GM21381 (cell line): Measurements from ENCODE around the gene UNC13C.

Source experiments
- ATAC-seq: cut with Tn5 transposase; IDR thresholded peaks from one replicate; pipeline ENCODE4 v1.9.1; 2021; ENCODE audit warnings: mild to moderate bottlenecking, moderate library complexity; ENCODE audit not compliant: unreplicated experiment

UNC13C gene

DNA sequence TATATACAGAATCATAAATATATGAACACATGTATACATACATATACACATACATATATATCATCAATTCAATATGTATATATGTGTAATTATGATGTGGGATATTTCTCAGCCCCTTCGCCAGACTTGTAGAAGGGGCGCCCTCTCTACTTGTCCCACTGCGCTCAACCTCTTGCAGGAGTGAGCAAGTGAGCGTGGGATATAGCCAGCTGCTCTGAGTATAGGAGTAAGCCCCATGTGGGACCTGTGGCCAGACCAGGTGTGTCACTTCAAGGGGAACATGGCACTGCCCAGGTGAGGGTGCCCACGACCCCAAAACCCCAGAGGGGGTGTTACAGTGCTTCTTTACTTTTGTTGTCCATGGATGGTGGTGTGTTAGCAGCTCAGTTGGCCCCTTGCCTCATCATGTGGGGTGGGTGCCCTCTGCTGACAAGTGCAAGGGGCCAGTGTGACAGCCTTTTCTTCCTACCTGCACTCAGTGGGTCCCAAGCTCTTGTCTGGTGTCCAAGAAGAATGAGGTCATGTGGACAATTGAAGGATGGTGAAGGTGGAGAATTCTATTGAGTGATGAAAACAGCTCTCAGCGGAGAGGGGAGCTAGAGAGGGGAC, 304.1 kb downstream of the UNC13C start:
- ATAC-seq, result no peak

DNA sequence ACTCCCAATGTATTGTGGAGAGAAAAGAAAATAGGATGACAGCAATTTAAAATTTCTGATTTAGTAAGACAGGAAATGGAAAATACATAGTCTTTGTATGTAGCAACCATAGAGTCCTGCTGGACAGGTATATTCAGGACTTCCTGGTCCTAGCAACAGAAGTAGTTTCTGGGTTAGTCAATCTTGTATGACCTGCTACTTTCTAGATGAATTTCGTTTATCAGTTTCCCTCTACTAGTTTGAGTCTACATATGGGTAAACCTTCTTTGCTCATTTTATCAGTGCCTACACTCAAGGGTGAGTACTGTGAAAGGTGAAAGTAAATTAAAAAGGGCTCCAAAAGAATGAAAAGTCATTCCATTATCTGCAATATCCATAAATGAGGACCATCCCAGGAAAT, 309.8 kb downstream of the UNC13C start:
- ATAC-seq, result no peak

GRCh38 chr15:54289590-54290136, 311.4 kb downstream of the UNC13C start:
- peak; percentile 78 for ATAC-seq

DNA sequence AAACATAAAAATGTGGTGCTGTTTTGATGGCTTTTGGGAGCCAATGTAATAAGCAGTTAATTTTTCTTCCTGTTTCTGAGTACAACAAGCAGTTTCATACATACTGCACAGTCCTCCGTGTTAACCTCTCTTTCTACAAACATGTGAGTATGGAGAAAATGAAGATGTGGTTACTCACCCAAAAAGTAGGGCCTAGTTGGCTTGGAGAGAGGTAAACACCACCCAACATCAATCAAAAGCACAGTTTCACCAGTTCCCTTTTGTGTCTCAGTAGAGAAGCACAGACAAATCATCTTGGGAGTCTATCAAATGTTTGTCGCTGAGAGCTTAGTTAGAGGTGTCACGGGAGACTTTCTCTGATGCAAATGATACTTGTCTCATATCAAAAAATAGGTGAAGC, 320.2 kb downstream of the UNC13C start:
- no peak for ATAC-seq

DNA sequence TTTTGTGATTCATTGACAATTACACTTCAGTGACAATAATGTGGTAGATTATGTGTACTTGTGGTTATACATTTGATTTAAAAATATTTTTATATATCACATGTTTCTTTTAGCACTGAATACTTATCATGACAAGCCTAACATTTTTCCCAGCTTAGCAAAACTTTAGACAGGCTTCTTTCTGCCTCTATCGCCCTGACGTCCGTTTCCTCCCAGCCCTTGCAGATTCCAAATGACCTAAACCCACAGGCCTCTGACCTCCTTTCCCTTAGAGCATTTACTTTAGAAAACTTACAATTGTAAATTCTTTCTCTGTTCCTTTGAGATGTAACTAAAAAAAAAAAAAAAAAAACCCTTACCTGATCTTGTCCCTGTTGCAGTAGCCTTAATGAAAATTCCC, 326.1 kb downstream of the UNC13C start:
- ATAC-seq, result no peak

DNA sequence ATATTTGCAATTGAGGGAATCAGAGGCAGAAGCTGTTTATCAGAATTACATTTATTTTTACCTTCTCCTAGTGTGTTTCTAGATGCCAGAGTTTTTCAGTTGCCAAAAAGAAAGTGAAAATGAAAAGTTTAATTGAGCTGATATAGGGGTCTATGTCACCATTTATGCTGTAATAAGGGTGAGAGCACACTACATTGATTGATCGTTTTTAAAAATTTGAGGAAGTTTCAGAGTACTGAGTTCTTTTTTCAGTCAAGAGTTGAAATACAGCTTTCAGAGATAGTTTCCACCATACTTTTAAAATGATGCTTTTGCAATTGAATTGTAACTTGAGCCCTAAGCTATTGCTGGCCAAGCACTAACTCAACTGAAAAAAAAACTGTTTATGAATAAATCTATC, 326.9 kb downstream of the UNC13C start:
- ATAC-seq, result no peak

- no peak for ATAC-seq
Observed at GRCh38 chr15:54307252-54307902, 329.1 kb downstream of the UNC13C start.

DNA sequence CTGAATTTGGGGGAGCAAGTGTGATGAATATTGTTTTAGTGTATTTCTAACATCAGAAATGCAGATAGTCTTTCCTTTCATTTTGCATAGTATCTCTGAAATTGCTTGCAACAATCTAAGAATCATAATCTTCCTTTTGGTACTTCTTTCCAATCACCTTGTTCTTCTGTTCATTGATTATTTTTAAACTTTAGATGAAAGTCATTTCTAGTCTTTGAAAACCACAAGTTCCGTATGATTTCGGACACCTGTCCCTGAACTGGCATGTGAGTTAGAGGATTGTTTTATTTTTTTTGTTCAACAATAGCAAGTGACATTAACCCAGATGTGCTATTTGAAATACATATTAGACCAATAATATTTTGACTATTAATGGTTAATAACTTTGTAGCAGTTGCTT, 329.7 kb downstream of the UNC13C start:
- no peak for ATAC-seq

DNA sequence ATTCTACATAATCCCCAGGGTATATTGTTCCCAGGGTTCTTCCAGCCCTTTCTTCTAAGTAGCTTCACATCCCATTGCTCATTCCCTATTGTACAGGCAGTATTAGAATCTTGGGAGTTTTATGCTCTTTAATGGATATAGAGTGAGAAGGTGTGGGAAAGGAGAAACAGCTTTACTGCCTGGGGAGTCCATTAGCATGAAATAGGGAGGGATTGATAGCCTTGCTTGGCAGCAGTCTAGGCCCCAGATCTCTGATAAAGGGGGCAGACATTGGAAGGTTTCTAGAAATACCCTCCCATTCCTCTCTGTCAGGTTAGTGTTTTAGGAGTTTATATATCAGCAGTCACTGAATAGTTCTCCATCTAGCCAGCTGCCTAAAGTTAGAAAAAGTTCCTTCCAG, 334.3 kb downstream of the UNC13C start:
- no peak for ATAC-seq

DNA sequence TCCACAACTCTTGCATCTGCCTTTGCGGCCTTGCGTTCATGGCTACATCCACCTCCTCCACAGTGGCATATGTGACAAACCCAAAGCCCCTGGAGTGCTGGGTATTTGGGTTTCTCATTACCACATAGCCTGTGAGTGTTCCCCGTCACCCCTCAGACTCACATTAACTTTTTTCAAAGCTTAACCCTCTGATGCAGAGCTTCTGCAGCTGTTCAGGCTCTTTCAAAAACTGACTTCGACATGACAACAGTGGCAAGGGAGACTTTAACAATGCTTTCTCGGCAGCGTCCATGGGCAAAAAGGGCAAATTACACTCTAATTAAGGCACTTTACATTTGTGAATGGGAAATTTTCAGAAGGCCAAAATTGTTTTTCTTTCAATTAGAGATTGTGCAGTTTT, 343.2 kb downstream of the UNC13C start:
- ATAC-seq, result no peak

GRCh38 chr15:54322341-54322740, 344.1 kb downstream of the UNC13C start:
- no peak for ATAC-seq

GRCh38 chr15:54345301-54345700, 367.1 kb downstream of the UNC13C start:
- ATAC-seq, result no peak

GRCh38 chr15:54345827-54346226, 367.6 kb downstream of the UNC13C start:
- ATAC-seq, result no peak

GRCh38 chr15:54347082-54347827, 369.0 kb downstream of the UNC13C start:
- no peak for ATAC-seq

DNA sequence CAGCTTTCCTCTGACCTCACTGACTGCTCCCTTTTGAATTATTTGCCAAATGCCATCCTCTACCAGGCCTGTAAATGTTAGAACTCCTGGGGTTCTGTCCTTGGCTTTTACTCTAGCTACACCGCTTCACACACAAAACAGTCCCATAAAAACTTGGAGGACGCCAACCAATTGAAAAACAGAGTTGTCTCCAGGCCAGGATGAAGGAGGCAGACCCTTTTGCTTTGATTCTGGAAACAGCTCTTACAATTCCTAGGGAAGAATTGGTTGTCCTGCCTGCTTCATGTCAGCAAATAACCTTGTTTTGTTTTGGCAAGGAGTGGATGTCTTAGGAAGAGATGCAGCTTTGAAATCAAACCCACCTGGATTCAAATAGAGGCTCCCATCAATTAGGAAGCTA, 375.5 kb downstream of the UNC13C start:
- no peak for ATAC-seq

- ATAC-seq, result no peak
Observed at GRCh38 chr15:54354341-54354740, 376.1 kb downstream of the UNC13C start.

DNA sequence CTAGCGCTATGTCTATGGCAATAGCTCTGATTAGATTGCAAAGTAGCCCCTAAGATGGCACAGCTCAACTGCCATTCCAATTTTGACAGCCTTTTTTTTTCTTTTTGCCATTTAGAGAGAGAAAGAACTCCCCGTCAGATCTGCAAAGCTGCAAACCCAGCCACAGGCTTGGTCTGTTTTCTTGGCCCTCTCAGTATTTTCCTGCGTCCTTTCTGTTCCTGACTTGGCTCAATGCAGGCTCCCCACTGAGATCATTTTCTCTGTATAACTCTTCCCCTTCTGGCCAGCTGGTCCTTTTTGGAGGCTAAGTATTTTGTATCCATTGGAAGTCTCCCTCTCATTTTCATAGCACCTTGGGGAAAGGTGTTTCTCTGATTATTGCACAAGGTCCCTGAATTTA, 386.7 kb downstream of the UNC13C start:
- ATAC-seq, result no peak

DNA sequence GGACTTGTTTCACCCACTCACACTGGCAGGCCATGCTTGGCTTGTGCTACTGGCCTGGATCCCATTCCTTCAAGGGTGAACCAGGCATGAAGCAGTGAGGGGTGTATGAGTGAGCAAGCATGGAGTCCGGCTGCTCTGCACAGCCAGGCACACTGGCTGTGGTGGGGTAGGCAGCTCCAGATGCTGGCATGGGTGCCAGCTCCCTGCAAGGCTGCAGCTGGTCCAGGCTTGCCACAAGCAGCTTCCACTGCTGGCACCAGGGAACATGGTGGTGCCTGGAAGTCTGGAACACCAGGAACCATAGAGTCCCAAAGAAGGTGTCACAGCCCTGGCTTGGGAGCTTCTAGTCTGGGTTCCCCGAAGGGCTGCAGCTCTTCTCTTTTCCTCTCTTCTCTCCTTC, 395.1 kb downstream of the UNC13C start:
- ATAC-seq, result no peak

DNA sequence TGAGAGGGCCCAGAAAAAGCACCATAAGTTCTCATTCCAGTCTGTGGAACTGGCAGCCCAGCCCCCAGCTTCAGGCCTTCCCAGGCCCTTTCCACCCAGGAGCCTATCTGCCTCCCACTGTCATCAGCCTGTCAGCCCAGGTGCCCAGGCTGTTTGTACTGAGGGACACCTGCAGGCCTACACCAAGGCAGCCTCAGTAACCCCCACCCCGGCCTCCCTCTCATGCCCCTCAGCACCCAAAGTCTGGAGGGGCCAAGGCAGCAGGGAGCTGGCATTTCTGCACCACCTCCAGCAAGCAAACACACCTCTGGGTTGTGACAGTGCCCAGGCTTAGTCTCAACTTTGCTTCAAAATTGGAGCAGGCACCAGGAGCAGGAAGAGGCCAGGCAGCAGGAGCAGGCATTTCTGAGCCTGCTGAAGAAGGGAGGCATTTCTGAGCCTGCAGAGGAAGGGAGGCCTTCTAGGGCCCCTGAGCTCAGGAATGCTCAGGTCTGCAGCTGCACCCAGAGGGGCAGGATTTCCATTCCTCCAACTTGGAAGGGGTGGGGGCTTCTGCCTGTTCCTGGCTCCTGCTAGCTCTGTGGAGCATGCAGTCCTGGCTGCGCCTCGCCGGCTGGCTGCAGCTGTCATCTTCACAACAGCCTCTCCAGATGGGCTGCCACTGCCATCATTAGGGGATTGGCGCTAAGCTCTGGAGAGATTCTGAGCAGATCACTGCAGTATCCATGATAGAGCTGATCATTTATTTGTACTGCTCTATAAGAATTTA, 396.1 kb downstream of the UNC13C start:
- ATAC-seq, result no peak

DNA sequence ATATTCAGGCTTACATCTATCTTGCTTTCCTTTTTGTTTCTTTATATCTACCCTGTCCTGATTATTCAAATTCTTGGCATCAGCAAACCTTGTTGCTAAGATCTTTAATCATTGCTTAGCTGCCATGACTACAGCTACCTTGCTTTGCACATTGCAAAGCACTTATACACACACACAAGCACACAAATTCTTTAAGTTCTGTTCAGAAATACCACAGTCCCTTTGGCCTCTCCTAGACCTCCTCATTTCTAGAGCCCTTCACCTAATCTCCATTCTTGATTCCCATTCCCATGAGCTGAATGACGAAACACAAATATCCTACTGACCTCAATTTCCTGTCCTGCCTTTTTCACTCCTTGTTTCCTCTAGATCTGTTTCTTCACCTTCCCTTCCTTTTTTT, 409.6 kb downstream of the UNC13C start:
- no peak for ATAC-seq

DNA sequence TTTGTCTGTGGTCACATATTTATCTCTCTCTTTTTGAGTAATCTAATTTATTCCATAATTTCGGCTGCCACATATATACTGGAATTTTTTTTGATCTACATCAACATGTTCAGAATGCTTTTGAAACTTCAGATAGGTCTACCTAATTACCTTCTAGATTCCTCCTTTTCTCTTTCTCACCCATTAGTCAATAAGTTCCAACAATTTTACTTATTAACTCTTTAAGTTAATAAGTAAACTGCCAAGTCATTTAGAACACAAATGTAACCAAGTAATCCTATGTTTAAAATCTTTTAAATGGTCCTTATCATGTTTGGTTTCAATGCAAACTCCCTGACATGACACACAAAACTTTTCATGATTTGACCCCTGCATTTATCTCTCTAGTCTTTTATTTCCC, 410.5 kb downstream of the UNC13C start:
- ATAC-seq, result no peak
